Embryonic facial prominence (tissue), 1 donor: ENCODE measurements around the gene LOC101059915.
"Not testable (repeated sequence)": the region's sequence is repeated elsewhere in the genome, so short reads cannot be mapped to it uniquely, and the experiment has no call there.

Experiments used
- DNase-seq: peaks from one replicate; pipeline ENCODE4 v3.0.0-alpha.2; 2016; ENCODE audit errors: extremely low spot score

Gene LOC101059915

GRCh38 chrX:71640002-71640401 lies 27.3 kb upstream of the LOC101059915 start:
- DNase-seq = no peak

GRCh38 chrX:71644406-71644805 lies 22.9 kb upstream of the LOC101059915 start:
- not testable (repeated sequence) for DNase-seq

- no peak for DNase-seq
These were observed 16.9 kb upstream of the LOC101059915 start for GRCh38 chrX:71650333-71650969.

GRCh38 chrX:71652405-71652804 lies 14.9 kb upstream of the LOC101059915 start:
- no peak for DNase-seq

- no peak for DNase-seq
These were observed 14.0 kb upstream of the LOC101059915 start for GRCh38 chrX:71653344-71653743.

GRCh38 chrX:71657267-71657666 lies 10.1 kb upstream of the LOC101059915 start:
- no peak for DNase-seq

- DNase-seq = no peak
These were observed 8.0 kb upstream of the LOC101059915 start for GRCh38 chrX:71659342-71659741.

- DNase-seq = no peak
These were observed 7.4 kb upstream of the LOC101059915 start for GRCh38 chrX:71659959-71660358.

GRCh38 chrX:71660562-71661416 lies 6.6 kb upstream of the LOC101059915 start:
- no peak for DNase-seq

- DNase-seq = no peak
These were observed 5.4 kb upstream of the LOC101059915 start for GRCh38 chrX:71661919-71662318.

GRCh38 chrX:71662654-71663053 lies 4.7 kb upstream of the LOC101059915 start:
- not testable (repeated sequence) for DNase-seq

- DNase-seq = not testable (repeated sequence)
These were observed 4.1 kb upstream of the LOC101059915 start for GRCh38 chrX:71663238-71663637.

- not testable (repeated sequence) for DNase-seq
These were observed 3.1 kb upstream of the LOC101059915 start for GRCh38 chrX:71664202-71664601.

- DNase-seq = no peak
These were observed 2.4 kb upstream of the LOC101059915 start for GRCh38 chrX:71664889-71665491.

- no peak for DNase-seq
These were observed 1.6 kb upstream of the LOC101059915 start for GRCh38 chrX:71665747-71666146.

GRCh38 chrX:71666240-71667223 lies 814 bp upstream of the LOC101059915 start:
- no peak for DNase-seq

GRCh38 chrX:71668248-71668595 lies 876 bp downstream of the LOC101059915 start:
- no peak for DNase-seq

GRCh38 chrX:71669492-71669891 lies 2.1 kb downstream of the LOC101059915 start:
- no peak for DNase-seq

GRCh38 chrX:71669947-71670346 lies 2.6 kb downstream of the LOC101059915 start:
- not testable (repeated sequence) for DNase-seq

GRCh38 chrX:71671043-71671780 lies 3.9 kb downstream of the LOC101059915 start:
- DNase-seq = no peak

- no peak for DNase-seq
These were observed 4.6 kb downstream of the LOC101059915 start for GRCh38 chrX:71671938-71672337.
